Measurements from ENCODE around the gene CORO2A. TPM values are rescaled to one million over a fixed set of nuclear protein-coding genes. Genes with fewer than 3 reads are reported as not detected.

Gene CORO2A
- total and polyA plus RNA-seq, 2 of the 13 experiments (the other 11 are each of a cell fraction or from before 2014, with no cell fraction given): 14.4 to 15.3 TPM

DNA sequence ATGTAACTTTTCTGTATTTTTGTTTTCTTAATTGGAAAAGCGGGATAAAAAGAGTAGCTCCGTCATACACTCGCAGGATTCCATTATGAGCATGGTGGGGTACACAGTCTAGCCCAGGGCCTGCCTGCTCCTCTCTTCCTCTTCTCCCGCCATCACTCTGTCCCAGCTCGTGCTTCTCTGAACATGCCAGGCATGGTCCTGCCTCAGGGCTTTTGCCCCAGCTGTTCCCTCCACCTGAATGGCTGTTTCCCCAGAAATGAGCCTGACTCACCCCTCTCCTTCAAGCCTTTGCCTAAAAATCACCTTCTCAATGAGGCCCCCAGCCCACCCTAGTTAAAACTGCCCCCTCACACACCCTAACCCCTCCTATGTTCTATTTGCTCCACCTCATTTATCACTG, 4.5 kb downstream of the CORO2A start:
- ATAC-seq (no peak), FAIRE-seq (no peak), DNase-seq (ENCODE audit: low spot score) (no peak)
- Histone ChIP-seq H3K27ac (ENCODE audit: extremely low read length, insufficient read depth, low read length) (no peak overlapping the region), H3K4me2 (ENCODE audit: low read depth, low read length) (no peak overlapping the region), H3K9ac (ENCODE audit: insufficient read depth, low read depth, low read length) (no peak overlapping the region), H3K9me3 (ENCODE audit: low read length) (no peaks in the 10 kb centered on the region), H4K20me1 (ENCODE audit: insufficient read depth, low read length) (no peaks in the 10 kb centered on the region), H3K36me3 (replicated peaks in 1 of 2; ENCODE audit: control insufficient read depth in 1 of 2, insufficient read depth in 2 of 2, low read length in 2 of 2) (peaks cover 0 to 1% of the 10 kb centered on the region in 2 experiments; a peak in 1 of 5 replicates), H3K4me3 (replicated peaks in 1 of 3; ENCODE audit: insufficient read depth in 1 of 3, low read depth in 2 of 3, low read length in 3 of 3) (no peak overlapping the region), H2AFZ (ENCODE audit: low read length) (no peak overlapping the region), H3K79me2 (ENCODE audit: insufficient read depth, low read length) (peaks cover 59% of the 10 kb centered on the region), H3K27me3 (ENCODE audit: control insufficient read depth in 1 of 2, insufficient read depth in 2 of 2, low read length in 2 of 2) (no peaks in the 10 kb centered on the region), H3K4me1 (ENCODE audit: insufficient read depth, low read length) (peaks cover 53% of the 10 kb centered on the region)
- BruUV-seq (replicated peaks): no TSS peak
- in situ Hi-C loops (cut with HindIII; ENCODE audit: extremely low pct_ligation_motif_present, low pct_unique_long_range_greater_than_20kb) (no loop called here), intact Hi-C loops (cut with micrococcal nuclease; ENCODE audit: unreplicated experiment) (no loop called here)
- ChIA-PET POLR2A (no interaction called here), CTCF (ENCODE audit: low intra/inter-chr PET ratio, low total read pairs) (no interaction called here)
- TF ChIP-seq ZNF10 (CRISPR knock-in tag; IDR thresholded peaks at IDR 0.05; ENCODE audit: borderline replicate concordance, low read depth): no peak
- TF ChIP-seq ARID2 (CRISPR knock-in tag; IDR thresholded peaks at IDR 0.05; ENCODE audit: borderline replicate concordance): no peak
- TF ChIP-seq HDAC1 (CRISPR knock-in tag; IDR thresholded peaks at IDR 0.05): no peak
- TF ChIP-seq, protein P1, sequence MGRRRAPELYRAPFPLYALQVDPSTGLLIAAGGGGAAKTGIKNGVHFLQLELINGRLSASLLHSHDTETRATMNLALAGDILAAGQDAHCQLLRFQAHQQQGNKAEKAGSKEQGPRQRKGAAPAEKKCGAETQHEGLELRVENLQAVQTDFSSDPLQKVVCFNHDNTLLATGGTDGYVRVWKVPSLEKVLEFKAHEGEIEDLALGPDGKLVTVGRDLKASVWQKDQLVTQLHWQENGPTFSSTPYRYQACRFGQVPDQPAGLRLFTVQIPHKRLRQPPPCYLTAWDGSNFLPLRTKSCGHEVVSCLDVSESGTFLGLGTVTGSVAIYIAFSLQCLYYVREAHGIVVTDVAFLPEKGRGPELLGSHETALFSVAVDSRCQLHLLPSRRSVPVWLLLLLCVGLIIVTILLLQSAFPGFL (CRISPR knock-in tag; IDR thresholded peaks at IDR 0.05): no peak
- no peak for TF ChIP-seq DPF2 (CRISPR knock-in tag; IDR thresholded peaks at IDR 0.05; ENCODE audit: borderline replicate concordance, low read depth)
- TF ChIP-seq, protein P2, sequence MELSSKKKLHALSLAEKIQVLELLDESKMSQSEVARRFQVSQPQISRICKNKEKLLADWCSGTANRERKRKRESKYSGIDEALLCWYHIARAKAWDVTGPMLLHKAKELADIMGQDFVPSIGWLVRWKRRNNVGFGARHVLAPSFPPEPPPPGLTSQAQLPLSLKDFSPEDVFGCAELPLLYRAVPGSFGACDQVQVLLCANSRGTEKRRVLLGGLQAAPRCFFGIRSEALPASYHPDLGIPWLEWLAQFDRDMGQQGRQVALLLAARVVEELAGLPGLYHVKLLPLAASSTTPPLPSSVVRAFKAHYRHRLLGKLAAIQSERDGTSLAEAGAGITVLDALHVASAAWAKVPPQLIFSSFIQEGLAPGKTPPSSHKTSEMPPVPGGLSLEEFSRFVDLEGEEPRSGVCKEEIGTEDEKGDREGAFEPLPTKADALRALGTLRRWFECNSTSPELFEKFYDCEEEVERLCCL (CRISPR knock-in tag; IDR thresholded peaks at IDR 0.05; ENCODE audit: borderline replicate concordance): no peak
- TF ChIP-seq PCBP1 (IDR thresholded peaks at IDR 0.05; ENCODE audit: borderline replicate concordance, low read depth, low read length): no peak
- TF ChIP-seq, protein P3, sequence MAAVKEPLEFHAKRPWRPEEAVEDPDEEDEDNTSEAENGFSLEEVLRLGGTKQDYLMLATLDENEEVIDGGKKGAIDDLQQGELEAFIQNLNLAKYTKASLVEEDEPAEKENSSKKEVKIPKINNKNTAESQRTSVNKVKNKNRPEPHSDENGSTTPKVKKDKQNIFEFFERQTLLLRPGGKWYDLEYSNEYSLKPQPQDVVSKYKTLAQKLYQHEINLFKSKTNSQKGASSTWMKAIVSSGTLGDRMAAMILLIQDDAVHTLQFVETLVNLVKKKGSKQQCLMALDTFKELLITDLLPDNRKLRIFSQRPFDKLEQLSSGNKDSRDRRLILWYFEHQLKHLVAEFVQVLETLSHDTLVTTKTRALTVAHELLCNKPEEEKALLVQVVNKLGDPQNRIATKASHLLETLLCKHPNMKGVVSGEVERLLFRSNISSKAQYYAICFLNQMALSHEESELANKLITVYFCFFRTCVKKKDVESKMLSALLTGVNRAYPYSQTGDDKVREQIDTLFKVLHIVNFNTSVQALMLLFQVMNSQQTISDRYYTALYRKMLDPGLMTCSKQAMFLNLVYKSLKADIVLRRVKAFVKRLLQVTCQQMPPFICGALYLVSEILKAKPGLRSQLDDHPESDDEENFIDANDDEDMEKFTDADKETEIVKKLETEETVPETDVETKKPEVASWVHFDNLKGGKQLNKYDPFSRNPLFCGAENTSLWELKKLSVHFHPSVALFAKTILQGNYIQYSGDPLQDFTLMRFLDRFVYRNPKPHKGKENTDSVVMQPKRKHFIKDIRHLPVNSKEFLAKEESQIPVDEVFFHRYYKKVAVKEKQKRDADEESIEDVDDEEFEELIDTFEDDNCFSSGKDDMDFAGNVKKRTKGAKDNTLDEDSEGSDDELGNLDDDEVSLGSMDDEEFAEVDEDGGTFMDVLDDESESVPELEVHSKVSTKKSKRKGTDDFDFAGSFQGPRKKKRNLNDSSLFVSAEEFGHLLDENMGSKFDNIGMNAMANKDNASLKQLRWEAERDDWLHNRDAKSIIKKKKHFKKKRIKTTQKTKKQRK (IDR thresholded peaks at IDR 0.05; ENCODE audit: low read length): no peak
- WGBS (ENCODE audit: low lambda C conversion rate): 95% methylated on average over 5 of the region's 5 CpGs

All from HepG2 (cell line).